H1 (cell line): ENCODE measurements around the gene PTPRE. TPM values are rescaled to one million over a fixed set of nuclear protein-coding genes. Genes with fewer than 3 reads are reported as not detected.

Experiments
- CHD7 ChIP-seq: fragments of 300-600 bp; sonication (generic); IDR thresholded peaks from 2 replicates; pipeline ENCODE4 v1.7.1; 2012; ENCODE audit warnings: low read length, moderate library complexity, mild to moderate bottlenecking, inconsistent platforms; ENCODE audit not compliant: insufficient replicate concordance
- GTF2F1 ChIP-seq: IDR thresholded peaks from 2 replicates; pipeline ENCODE4 v1.6.1; 2012; ENCODE audit warnings: low read depth, low read length, improper control_type of control experiment, borderline replicate concordance
- MAFK ChIP-seq: IDR thresholded peaks from 2 replicates; pipeline ENCODE4 v1.6.1; 2012; ENCODE audit warnings: low read depth, mild to moderate bottlenecking, improper control_type of control experiment, low read length
- SUZ12 ChIP-seq: fragments of 200-600 bp; sonication (generic); IDR thresholded peaks from 2 replicates; pipeline ENCODE4 v1.6.1; 2012; ENCODE audit warnings: mild to moderate bottlenecking, inconsistent platforms, low read length, moderate library complexity, mixed read lengths
- polyA plus RNA-seq, 7 experiments: library from polyadenylated mRNA; depleted of rRNA in 3 of 7; stranded (reverse) in 5 of 7; unstranded in 2 of 7; fragments of >200 nt in 5 of 7; fragments of 200-250 nt in 2 of 7; gene quantifications; 1 replicate in 5 of 7; 2 replicates in 1 of 7; 4 replicates in 1 of 7; pipeline versions ENCODE4 v1.2.1 to v1.2.3, GENCODE V29; 2011 to 2013; ENCODE audit warnings: missing spikeins in 2 of 7, mixed read lengths in 2 of 7
- total RNA-seq: library from RNA; stranded (reverse); fragmentation: NEBNext Ultra II Directional; extraction: Animal tissue kit (Norgen Biotek cat#: 25700); gene quantifications from 2 replicates; pipeline ENCODE4 v1.2.1, GENCODE V29; 2021

Gene PTPRE
- total and polyA plus RNA-seq, 2 of the 8 experiments (the other 6 are each of a cell fraction or from before 2014, with no cell fraction given): 0.33 to 0.54 TPM

DNA sequence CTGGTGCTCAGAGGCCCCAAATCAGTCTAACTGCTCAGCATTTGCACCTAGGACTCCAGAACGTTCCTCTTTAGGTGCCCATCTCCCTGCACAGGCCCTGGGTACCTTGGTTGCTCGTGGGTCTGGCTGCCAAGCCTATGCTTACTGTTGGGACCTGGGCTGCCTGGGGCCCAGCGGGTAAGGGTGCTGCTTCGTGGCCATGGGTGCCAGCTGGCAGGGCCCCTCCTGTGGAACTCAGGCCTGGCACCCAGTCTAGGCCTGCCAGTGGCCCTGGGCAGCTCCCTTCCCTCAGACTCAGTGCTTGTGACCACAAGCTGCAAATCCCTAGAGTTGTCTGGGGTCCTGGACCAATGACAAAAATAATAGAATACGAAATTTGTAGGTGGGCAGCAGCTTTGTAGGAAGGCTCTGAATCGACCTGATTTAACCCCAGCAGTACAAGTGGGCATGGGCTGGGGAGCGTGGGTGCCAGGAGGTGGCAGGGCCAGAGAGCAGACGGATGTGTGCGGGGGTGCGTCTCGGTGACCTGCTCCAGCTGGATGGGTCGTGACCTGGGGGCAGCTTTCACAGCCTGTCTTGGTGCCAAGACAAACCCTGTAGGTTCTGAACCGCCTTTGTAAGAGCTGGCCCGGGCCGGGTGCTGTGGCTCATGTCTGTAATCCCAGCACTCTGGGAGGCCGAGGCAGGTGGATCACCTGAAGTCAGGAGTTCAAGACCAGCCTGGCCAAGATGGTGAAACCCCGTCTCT, 149.6 kb downstream of the PTPRE start (continued):
- TF ChIP-seq CHD7: no peak
- no peak for TF ChIP-seq MAFK
- TF ChIP-seq SUZ12: no peak
- no peak for TF ChIP-seq GTF2F1
- TF ChIP-seq, all 59 proteins: peak for 0
